Measurements from ENCODE around the gene NGLY1.
A peak's percentile ranks its signal among the peaks of the same experiment; 100 is the strongest.

NGLY1 gene

GRCh38 chr3:25789596-25790556, 6.6 kb upstream of the NGLY1 start, which contains the start of gene OXSM:
TSS of gene OXSM (plus strand) at chr3:25790090. CDS start at chr3:25791021, 931 bp downstream.
- H3K9me3 ChIP-seq (ENCODE audit: severe bottlenecking): no peaks in the 10 kb centered on the region
- H3K27me3 ChIP-seq (ENCODE audit: insufficient read depth, low read depth, severe bottlenecking): no peaks in the 10 kb centered on the region
- H3K36me3 ChIP-seq: no peaks in the 10 kb centered on the region
- 0 out of 2 replicates have a peak, but pooled peaks have one; percentile 4 for TF ChIP-seq CTCF (IDR thresholded peaks at IDR 0.05; ENCODE audit: low read depth, low read length)
- H3K4me3 ChIP-seq (ENCODE audit: low read depth, low read length): peak within 1 kb of the TSS; percentile 75
- DNase-seq: peak; percentile 91
- H3K27ac ChIP-seq: peak within 1 kb of the TSS; percentile 45

GRCh38 chr3:25789209-25789595, 6.0 kb upstream of the NGLY1 start:
- TF ChIP-seq CTCF (IDR thresholded peaks at IDR 0.05; ENCODE audit: low read depth, low read length): no peak
- DNase-seq: no peak
- Histone ChIP-seq H3K27ac (no peak overlapping the region), H3K4me3 (ENCODE audit: low read depth, low read length) (peak overlapping the region; percentile 75), H3K27me3 (ENCODE audit: insufficient read depth, low read depth, severe bottlenecking) (no peaks in the 10 kb centered on the region), H3K36me3 (no peaks in the 10 kb centered on the region), H3K9me3 (ENCODE audit: severe bottlenecking) (no peaks in the 10 kb centered on the region)

GRCh38 chr3:25787689-25788088, 4.4 kb upstream of the NGLY1 start:
- no peak overlapping the region for H3K27ac ChIP-seq
- no peak for TF ChIP-seq CTCF (IDR thresholded peaks at IDR 0.05; ENCODE audit: low read depth, low read length)
- H3K27me3 ChIP-seq (ENCODE audit: insufficient read depth, low read depth, severe bottlenecking): no peaks in the 10 kb centered on the region
- no peak overlapping the region for H3K4me3 ChIP-seq (ENCODE audit: low read depth, low read length)
- H3K9me3 ChIP-seq (ENCODE audit: severe bottlenecking): no peaks in the 10 kb centered on the region
- H3K36me3 ChIP-seq: no peaks in the 10 kb centered on the region
- no peak for DNase-seq

GRCh38 chr3:25785826-25786225, 2.6 kb upstream of the NGLY1 start:
- Histone ChIP-seq H3K27me3 (ENCODE audit: insufficient read depth, low read depth, severe bottlenecking) (no peaks in the 10 kb centered on the region), H3K36me3 (no peaks in the 10 kb centered on the region), H3K27ac (no peak overlapping the region), H3K4me3 (ENCODE audit: low read depth, low read length) (no peak overlapping the region), H3K9me3 (ENCODE audit: severe bottlenecking) (no peaks in the 10 kb centered on the region)
- no peak for DNase-seq
- TF ChIP-seq CTCF (IDR thresholded peaks at IDR 0.05; ENCODE audit: low read depth, low read length): no peak

GRCh38 chr3:25784971-25785370, 1.7 kb upstream of the NGLY1 start:
- H3K27me3 ChIP-seq (ENCODE audit: insufficient read depth, low read depth, severe bottlenecking): no peaks in the 10 kb centered on the region
- H3K4me3 ChIP-seq (ENCODE audit: low read depth, low read length): no peak overlapping the region
- TF ChIP-seq CTCF (IDR thresholded peaks at IDR 0.05; ENCODE audit: low read depth, low read length): no peak
- no peak overlapping the region for H3K27ac ChIP-seq
- no peaks in the 10 kb centered on the region for H3K9me3 ChIP-seq (ENCODE audit: severe bottlenecking)
- no peak for DNase-seq
- no peaks in the 10 kb centered on the region for H3K36me3 ChIP-seq

Data from WERI-Rb-1 (cell line).